CD14-positive monocyte (primary cell): ENCODE data around the gene EIF4G2. TPM values are rescaled to one million over a fixed set of nuclear protein-coding genes. Genes with fewer than 3 reads are reported as not detected.

ENCODE experiments used
- DNase-seq, 3 donors: peaks; one replicate each; pipeline ENCODE4 v3.0.0-alpha.2; 2011 to 2022
- H2AFZ ChIP-seq: 2 replicates; pipeline ENCODE4 v1.6.0; 2012; ENCODE audit warnings: mild to moderate bottlenecking, low read depth, low read length, inconsistent platforms; ENCODE audit not compliant: insufficient read depth, poor library complexity, severe bottlenecking
- H3K27ac ChIP-seq, 2 donors: 1 replicate in 1 of 2; 2 replicates in 1 of 2; pipeline ENCODE4 v1.5.1; 2012 to 2013; ENCODE audit warnings: low read length in 2 of 2, control low read depth in 1 of 2, inconsistent platforms in 1 of 2, low read depth in 1 of 2, mild to moderate bottlenecking in 1 of 2
- H3K27me3 ChIP-seq, 2 donors: one replicate each; pipeline versions ENCODE4 v1.6.0 to v1.6.1; 2011 to 2013; ENCODE audit warnings: low read length in 2 of 2; ENCODE audit not compliant: control insufficient read depth in 2 of 2, insufficient read depth in 2 of 2
- H3K36me3 ChIP-seq, 2 donors: replicated peaks in 1 of 2; 1 replicate in 1 of 2; 2 replicates in 1 of 2; pipeline versions ENCODE4 v1.5.1 to v1.6.1; 2012 to 2013; ENCODE audit warnings: low read length in 2 of 2, control low read depth in 1 of 2, inconsistent platforms in 1 of 2, mild to moderate bottlenecking in 1 of 2; ENCODE audit not compliant: insufficient read depth in 2 of 2, control insufficient read depth in 1 of 2
- H3K4me1 ChIP-seq, 2 donors: 1 replicate in 1 of 2; 2 replicates in 1 of 2; pipeline versions ENCODE4 v1.5.1 to v1.6.1; 2012 to 2013; ENCODE audit warnings: low read length in 2 of 2, control low read depth in 1 of 2, inconsistent platforms in 1 of 2, mild to moderate bottlenecking in 1 of 2, moderate library complexity in 1 of 2; ENCODE audit not compliant: insufficient read depth in 2 of 2, control insufficient read depth in 1 of 2
- H3K4me2 ChIP-seq: replicated peaks from 2 replicates; pipeline ENCODE3; 2012; ENCODE audit warnings: low read length, moderate library complexity, mild to moderate bottlenecking; ENCODE audit not compliant: poor library complexity, severe bottlenecking; ENCODE audit errors: extremely low read depth
- H3K4me3 ChIP-seq, 3 experiments: fragments of 200-600 bp in 1 of 3; sonication (generic) in 1 of 3; replicated peaks in 1 of 3; 1 replicate in 2 of 3; 2 replicates in 1 of 3; pipeline ENCODE4 v1.5.1; 2011 to 2013; ENCODE audit warnings: low read length in 3 of 3, mild to moderate bottlenecking in 3 of 3, control low read depth in 2 of 3, low read depth in 2 of 3, inconsistent platforms in 1 of 3, moderate library complexity in 1 of 3
- H3K79me2 ChIP-seq: 2 replicates; pipeline ENCODE4 v1.6.0; 2012; ENCODE audit warnings: mild to moderate bottlenecking, control low read depth, inconsistent platforms, low read length, moderate library complexity; ENCODE audit not compliant: insufficient read depth
- H3K9ac ChIP-seq: 2 replicates; pipeline ENCODE4 v1.6.0; 2017; ENCODE audit warnings: low read length, mild to moderate bottlenecking; ENCODE audit not compliant: insufficient read depth, poor library complexity, severe bottlenecking
- H3K9me3 ChIP-seq, 2 donors: replicated peaks in 1 of 2; 1 replicate in 1 of 2; 2 replicates in 1 of 2; pipeline versions ENCODE4 v1.5.1 to v1.6.1; 2012 to 2013; ENCODE audit warnings: low read length in 2 of 2, control low read depth in 1 of 2; ENCODE audit not compliant: control insufficient read depth in 1 of 2, insufficient read depth in 1 of 2
- H4K20me1 ChIP-seq: 2 replicates; pipeline ENCODE4 v1.6.0; 2012; ENCODE audit warnings: mild to moderate bottlenecking, low read length, control low read depth, moderate library complexity; ENCODE audit not compliant: insufficient read depth
- H3K27ac Mint-ChIP-seq, 7 donors: one replicate each; pipeline ENCODE4 v1.8.0; 2020; ENCODE audit warnings: mild to moderate bottlenecking in 7 of 7, mixed read lengths in 7 of 7, moderate library complexity in 6 of 7, inconsistent platforms in 2 of 7
- H3K27me3 Mint-ChIP-seq, 3 donors: one replicate each; pipeline ENCODE4 v1.8.0; 2021 to 2022; ENCODE audit warnings: low read depth in 3 of 3, mild to moderate bottlenecking in 3 of 3, mixed read lengths in 3 of 3, moderate library complexity in 3 of 3, inconsistent platforms in 1 of 3
- H3K36me3 Mint-ChIP-seq, 2 donors: one replicate each; pipeline ENCODE4 v1.8.0; 2020; ENCODE audit warnings: mixed read lengths in 2 of 2, inconsistent platforms in 1 of 2, mild to moderate bottlenecking in 1 of 2
- H3K4me1 Mint-ChIP-seq: one replicate; pipeline ENCODE4 v1.8.0; 2020; ENCODE audit warnings: mild to moderate bottlenecking, mixed read lengths
- H3K4me3 Mint-ChIP-seq, 2 donors: one replicate each; pipeline ENCODE4 v1.8.0; 2020; ENCODE audit warnings: mild to moderate bottlenecking in 2 of 2, mixed read lengths in 2 of 2, moderate library complexity in 1 of 2
- H3K9me3 Mint-ChIP-seq, 7 donors: one replicate each; pipeline ENCODE4 v1.8.0; 2020 to 2022; ENCODE audit warnings: mixed read lengths in 7 of 7, mild to moderate bottlenecking in 6 of 7, moderate library complexity in 6 of 7, inconsistent platforms in 2 of 7
- CTCF ChIP-seq: fragments of 200-600 bp; IDR thresholded peaks from one replicate; pipeline ENCODE4 v1.8.0; 2022; ENCODE audit warnings: antibody characterized with exemption, mild to moderate bottlenecking
- WGBS: methylation state at CpG from one replicate; pipeline ENCODE4 v1.1.5; 2013; ENCODE audit warnings: missing lambda C conversion rate; ENCODE audit not compliant: insufficient coverage; 5-methylcytosine and 5-hydroxymethylcytosine counted together
- intact Hi-C, 2 donors: fragments of 100-400 bp; cut with micrococcal nuclease; formaldehyde crosslinking; loops; one replicate each; pipeline versions ENCODE4 v1.15.0 to v1.15.1; 2023
- polyA minus RNA-seq: library from RNA; depleted of rRNA, polyadenylated mRNA; stranded (reverse); fragments of >200 nt; gene quantifications from 2 replicates; pipeline ENCODE4 v1.2.3, GENCODE V29; 2012
- polyA plus RNA-seq, 3 donors: library from polyadenylated mRNA; depleted of rRNA in 1 of 3; unstranded in 2 of 3; stranded (reverse) in 1 of 3; fragments of 300-500 nt in 2 of 3; fragments of >200 nt in 1 of 3; fragmentation: Illumina TruSeq in 2 of 3; gene quantifications; 1 replicate in 2 of 3; 2 replicates in 1 of 3; pipeline ENCODE4 v1.2.3, GENCODE V29; 2012 to 2021
- total RNA-seq, 12 experiments: library from RNA in 1 of 12; stranded (reverse) in 1 of 12; fragments of 120-200 nt in 1 of 12; gene quantifications; one replicate each; pipeline ENCODE4 v1.2.4 and lab custom pipeline; 2013 to 2026; ENCODE audit warnings: mixed read lengths in 6 of 12, inconsistent platforms in 1 of 12

EIF4G2 gene
- total RNA-seq (2013), result 462 TPM
- polyA plus RNA-seq, result 100 to 1,000 TPM; 334 to 439 (median 386) TPM
- polyA minus RNA-seq, result 293 and 392 TPM in 2 replicates
- 821 to 2,640 (median 1,107) reads per million in 11 experiments for total RNA-seq (lab: John Stamatoyannopoulos, UW)

- Histone ChIP-seq H3K9ac (peak within 1 kb of the TSS; percentile 98), H3K4me3 (peak within 1 kb of the TSS; percentile 95 to 99 (median 95)), H2AFZ (peak within 1 kb of the TSS; percentile 100), H3K4me2 (peak within 1 kb of the TSS; percentile 91), H3K27me3 (no peaks in the 10 kb centered on the region), H4K20me1 (peaks cover 46% of the 10 kb centered on the region), H3K9me3 (no peaks in the 10 kb centered on the region), H3K79me2 (peaks cover 46% of the 10 kb centered on the region), H3K27ac (peak within 1 kb of the TSS; percentile 95 to 97), H3K36me3 (peaks cover 34 to 35% of the 10 kb centered on the region in 2 donors), H3K4me1 (peaks cover 27 to 43% of the 10 kb centered on the region in 2 donors)
- peak; percentile 99 for DNase-seq
- H3K27me3 Mint-ChIP-seq, result no peaks in the 10 kb centered on the region
- H3K36me3 Mint-ChIP-seq, result peaks cover 33 to 35% of the 10 kb centered on the region in 2 donors
- no peaks in the 10 kb centered on the region for H3K9me3 Mint-ChIP-seq
- peaks cover 32% of the 10 kb centered on the region for H3K4me1 Mint-ChIP-seq
- under 1% methylated on average over 59 of the region's 65 CpGs for WGBS
- no peak for TF ChIP-seq CTCF
- peak within 1 kb of the TSS; percentile 96 to 97 for H3K4me3 Mint-ChIP-seq
- H3K27ac Mint-ChIP-seq, result peak within 1 kb of the TSS; percentile 95 to 99 (median 97)
- intact Hi-C loops, result loop anchor here (2.0 to 10.0 kb wide), 4 partner anchors 48 to 1036 kb away; partner anchors contain the start of genes USP47 (in 1 of the 2) and ZBED5 (in 1 of the 2)
These were observed at the start of gene EIF4G2 for GRCh38 chr11:10808553-10809372. Gene EIF4G2 (minus strand): TSS chr11:10808926.

GRCh38 chr11:10857709-10858438 is 49.1 kb upstream of the EIF4G2 start, which contains the start of gene ZBED5:
Gene ZBED5 (minus strand): TSS chr11:10858053. CDS start chr11:10854945, 3,108 bp downstream.
- intact Hi-C loops, result loop anchor here (2.0 to 5.0 kb wide), 6 partner anchors 41 to 74 kb away; partner anchors contain the start of gene EIF4G2 (in 2 of the 2)

More at GRCh38 chr11:10857709-10858438, 49.1 kb upstream of the EIF4G2 start, which contains the start of gene ZBED5:
- Histone ChIP-seq H3K9ac (peak within 1 kb of the TSS; percentile 91), H3K4me3 (peak within 1 kb of the TSS; percentile 78 to 91 (median 91)), H3K4me1 (peaks cover 20 to 30% of the 10 kb centered on the region in 2 donors), H3K79me2 (peaks cover 62% of the 10 kb centered on the region), H4K20me1 (no peaks in the 10 kb centered on the region), H3K4me2 (peak within 1 kb of the TSS; percentile 92), H2AFZ (peak within 1 kb of the TSS; percentile 93), H3K27ac (peak within 1 kb of the TSS; percentile 94 to 95), H3K9me3 (no peaks in the 10 kb centered on the region), H3K36me3 (peaks cover 23 to 33% of the 10 kb centered on the region in 2 donors), H3K27me3 (no peaks in the 10 kb centered on the region)
- peaks cover 30 to 31% of the 10 kb centered on the region in 2 donors for H3K36me3 Mint-ChIP-seq
- no peak for TF ChIP-seq CTCF
- peaks cover 0 to 1% (median 0%) of the 10 kb centered on the region in 7 donors for H3K9me3 Mint-ChIP-seq
- H3K4me1 Mint-ChIP-seq, result peaks cover 21% of the 10 kb centered on the region
- peaks cover 0 to 3% (median 0%) of the 10 kb centered on the region in 3 donors for H3K27me3 Mint-ChIP-seq
- under 1% methylated on average over 52 of the region's 59 CpGs for WGBS
- peak within 1 kb of the TSS; percentile 99 to 100 (median 99) for H3K27ac Mint-ChIP-seq
- peak within 1 kb of the TSS; percentile 98 to 100 for H3K4me3 Mint-ChIP-seq
- peak; percentile 93 to 96 (median 94) for DNase-seq
